Loucy (cell line): Measurements from ENCODE around the gene NBDY.

Experiments used
- H2AFZ ChIP-seq: fragments of 200-600 bp; sonication (generic); 2 replicates; pipeline ENCODE4 v1.6.0; 2016; ENCODE audit warnings: antibody characterized with exemption, mild to moderate bottlenecking, low read length, moderate library complexity
- H3F3A ChIP-seq: fragments of 200-600 bp; 2 replicates; pipeline ENCODE4 v1.6.0; 2016; ENCODE audit warnings: antibody characterized with exemption, low read depth, mild to moderate bottlenecking
- H3K27me3 ChIP-seq: fragments of 200-600 bp; sonication (generic); 2 replicates; pipeline ENCODE4 v1.6.1; 2014; ENCODE audit warnings: low read length, mild to moderate bottlenecking; ENCODE audit not compliant: insufficient read depth, poor library complexity, severe bottlenecking
- H3K36me3 ChIP-seq: fragments of 200-600 bp; sonication (generic); 2 replicates; pipeline ENCODE4 v1.6.1; 2016; ENCODE audit warnings: low read length; ENCODE audit not compliant: insufficient read depth
- H3K4me1 ChIP-seq: fragments of 200-600 bp; sonication (generic); 2 replicates; pipeline ENCODE4 v1.5.1; 2014; ENCODE audit warnings: low read length, mild to moderate bottlenecking; ENCODE audit not compliant: insufficient read depth, poor library complexity, severe bottlenecking
- H3K4me2 ChIP-seq: fragments of 200-600 bp; sonication (generic); 2 replicates; pipeline ENCODE4 v1.6.0; 2014; ENCODE audit warnings: antibody characterized with exemption, low read length, low read depth, mild to moderate bottlenecking; ENCODE audit not compliant: poor library complexity, severe bottlenecking
- H3K4me3 ChIP-seq: fragments of 200-600 bp; sonication (generic); 2 replicates; pipeline ENCODE4 v1.5.1; 2014; ENCODE audit warnings: low read length, mild to moderate bottlenecking, mixed read lengths; ENCODE audit not compliant: poor library complexity, severe bottlenecking
- H3K79me2 ChIP-seq: fragments of 200-600 bp; sonication (generic); 2 replicates; pipeline ENCODE4 v1.6.1; 2014; ENCODE audit warnings: low read length; ENCODE audit not compliant: insufficient read depth
- H3K9ac ChIP-seq: fragments of 200-600 bp; sonication (generic); 2 replicates; pipeline ENCODE4 v1.6.0; 2014; ENCODE audit warnings: mild to moderate bottlenecking, low read depth, low read length, moderate library complexity; ENCODE audit not compliant: poor library complexity, severe bottlenecking
- H3K9me2 ChIP-seq: fragments of 200-600 bp; sonication (generic); replicated peaks from 2 replicates; pipeline ENCODE4 v1.6.1; 2016; ENCODE audit warnings: low read depth, low read length, mixed read lengths
- H3K9me3 ChIP-seq: fragments of 200-600 bp; sonication (generic); 2 replicates; pipeline ENCODE4 v1.6.1; 2014; ENCODE audit warnings: mild to moderate bottlenecking, antibody characterized with exemption, low read length, low read depth; ENCODE audit not compliant: insufficient read depth
- H4K20me1 ChIP-seq: fragments of 200-600 bp; sonication (generic); 2 replicates; pipeline ENCODE4 v1.6.0; 2014; ENCODE audit warnings: antibody characterized with exemption, low read length, mild to moderate bottlenecking; ENCODE audit not compliant: insufficient read depth, poor library complexity, severe bottlenecking
- CTCF ChIP-seq: fragments of 200-600 bp; sonication (generic); conservative IDR thresholded peaks from 2 replicates; pipeline ENCODE4 v1.5.1; 2014; ENCODE audit warnings: mild to moderate bottlenecking, antibody characterized with exemption, low read length
- EZH2phosphoT487 ChIP-seq: fragments of 200-600 bp; IDR thresholded peaks from 2 replicates; pipeline ENCODE4 v1.6.1; 2018; ENCODE audit warnings: antibody characterized with exemption, mild to moderate bottlenecking, moderate library complexity, borderline replicate concordance

NBDY gene

GRCh38 chrX:56796641-56797395, 67.8 kb downstream of the NBDY start:
- Histone ChIP-seq H2AFZ (no peak overlapping the region), H3K36me3 (peaks cover 4% of the 10 kb centered on the region; the same call in 1 of the 2 replicates), H3K9me3 (no peaks in the 10 kb centered on the region), H3K4me3 (no peak overlapping the region), H3K9ac (no peak overlapping the region), H3F3A (no peaks in the 10 kb centered on the region), H3K9me2 (no peaks in the 10 kb centered on the region), H3K27me3 (no peaks in the 10 kb centered on the region), H3K4me2 (no peak overlapping the region), H3K79me2 (no peaks in the 10 kb centered on the region), H3K4me1 (no peaks in the 10 kb centered on the region), H4K20me1 (peaks cover 3% of the 10 kb centered on the region)
- TF ChIP-seq EZH2phosphoT487 (no peak), CTCF (no peak)

DNA sequence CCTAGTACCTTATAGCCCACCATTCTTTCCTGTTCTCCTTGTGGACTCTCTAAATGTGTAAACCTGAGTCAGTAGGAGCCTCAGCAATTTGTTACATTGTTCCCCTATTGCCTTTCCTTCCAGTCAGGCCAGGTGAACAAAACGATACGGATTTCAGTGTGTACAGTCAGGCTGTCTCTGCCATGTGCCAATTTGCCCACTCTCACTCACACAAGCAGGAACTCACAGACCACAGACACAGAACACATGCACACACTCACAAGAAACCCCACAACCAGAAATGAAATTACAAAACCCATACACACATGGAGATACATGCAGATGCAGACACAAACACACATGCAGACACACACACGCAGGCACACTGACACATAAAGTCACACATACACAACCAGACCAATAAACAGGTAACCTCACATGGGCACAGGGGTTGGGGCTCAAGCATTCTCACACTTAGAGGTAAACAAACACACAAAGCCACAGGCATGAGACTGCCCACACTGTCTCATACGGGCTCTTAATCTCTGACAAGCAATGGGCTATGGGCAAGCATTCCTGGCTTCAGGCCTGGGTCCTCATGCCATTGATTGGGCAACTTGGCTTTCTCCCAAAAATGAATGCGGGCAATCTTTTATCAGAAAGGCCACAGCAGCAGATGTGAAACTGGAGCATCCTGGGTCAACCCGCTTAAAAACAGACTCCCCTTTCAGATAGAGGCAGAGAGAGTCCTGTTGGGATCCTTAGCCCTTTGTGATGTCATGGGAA, 68.7 kb downstream of the NBDY start:
- no peak overlapping the region for H3K9ac ChIP-seq
- no peak overlapping the region for H2AFZ ChIP-seq
- no peak overlapping the region for H3K4me2 ChIP-seq
- no peaks in the 10 kb centered on the region for H3K9me2 ChIP-seq
- H3K4me3 ChIP-seq = no peak overlapping the region
- no peaks in the 10 kb centered on the region for H3F3A ChIP-seq
- peaks cover 3% of the 10 kb centered on the region for H4K20me1 ChIP-seq
- TF ChIP-seq CTCF (no peak), EZH2phosphoT487 (no peak)
- 0 out of 2 replicates have a peak, but pooled peaks cover 4% of the 10 kb centered on the region for H3K36me3 ChIP-seq
- H3K9me3 ChIP-seq = no peaks in the 10 kb centered on the region
- H3K27me3 ChIP-seq = no peaks in the 10 kb centered on the region
- H3K79me2 ChIP-seq = no peaks in the 10 kb centered on the region
- no peaks in the 10 kb centered on the region for H3K4me1 ChIP-seq

DNA sequence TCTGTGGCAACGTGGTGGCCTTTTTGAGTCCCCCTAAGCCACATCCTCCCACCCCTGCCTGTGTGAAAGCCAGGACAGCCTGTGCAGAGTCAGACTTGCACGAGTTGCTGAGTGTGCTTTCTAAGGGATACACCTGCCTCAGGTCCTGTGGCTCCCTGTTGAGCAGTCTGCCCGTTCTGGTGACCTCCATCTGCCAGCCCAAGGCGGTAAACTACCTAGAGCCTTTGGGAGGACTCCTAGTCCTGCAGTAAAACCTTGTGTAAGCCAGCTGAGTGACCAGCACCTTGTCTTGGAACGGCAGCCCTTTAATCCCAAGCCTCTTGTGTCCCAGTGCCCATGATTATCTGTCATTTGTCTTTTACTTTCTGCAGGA, 69.3 kb downstream of the NBDY start:
- H3K9me2 ChIP-seq = no peaks in the 10 kb centered on the region
- H3K9me3 ChIP-seq = no peaks in the 10 kb centered on the region
- H3K79me2 ChIP-seq = no peaks in the 10 kb centered on the region
- TF ChIP-seq CTCF = no peak
- TF ChIP-seq EZH2phosphoT487 = no peak
- no peak overlapping the region for H2AFZ ChIP-seq
- no peaks in the 10 kb centered on the region for H3K27me3 ChIP-seq
- no peaks in the 10 kb centered on the region for H3K4me1 ChIP-seq
- 0 out of 2 replicates have a peak, but pooled peaks cover 4% of the 10 kb centered on the region for H3K36me3 ChIP-seq
- H3K4me2 ChIP-seq = no peak overlapping the region
- no peak overlapping the region for H3K9ac ChIP-seq
- peaks cover 3% of the 10 kb centered on the region for H4K20me1 ChIP-seq
- H3F3A ChIP-seq = no peaks in the 10 kb centered on the region
- H3K4me3 ChIP-seq = no peak overlapping the region
